GDM1 (cell line): ENCODE data around the gene TFEB.

Experiments
- DNase-seq: peaks from one replicate; lab custom pipeline; 2025; lab: John Stamatoyannopoulos, UW

TFEB gene

GRCh38 chr6:41651962-41652657 is 83.3 kb downstream of the TFEB start:
- no peak for DNase-seq

GRCh38 chr6:41651246-41651961 is 84.0 kb downstream of the TFEB start:
- DNase-seq = no peak

DNA sequence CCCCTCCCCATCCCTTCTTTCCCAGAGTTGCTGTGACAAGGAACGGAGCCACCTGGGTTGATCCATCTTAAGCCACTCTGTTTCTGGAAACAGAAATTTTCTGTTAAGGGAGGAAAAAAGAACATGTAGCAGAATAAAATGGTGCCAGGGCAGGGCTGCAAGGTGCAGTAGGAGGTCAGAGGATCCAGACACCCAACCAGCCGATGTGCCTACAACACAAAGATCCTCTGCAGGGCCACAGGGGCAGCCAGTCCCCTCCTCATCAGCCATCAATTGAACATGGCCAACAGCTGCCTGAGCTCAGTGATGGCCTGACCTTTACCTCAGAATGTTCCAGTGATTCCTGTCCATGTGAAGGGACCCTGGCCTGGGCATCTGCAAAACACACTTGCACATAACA is 85.3 kb downstream of the TFEB start:
- DNase-seq = no peak

DNA sequence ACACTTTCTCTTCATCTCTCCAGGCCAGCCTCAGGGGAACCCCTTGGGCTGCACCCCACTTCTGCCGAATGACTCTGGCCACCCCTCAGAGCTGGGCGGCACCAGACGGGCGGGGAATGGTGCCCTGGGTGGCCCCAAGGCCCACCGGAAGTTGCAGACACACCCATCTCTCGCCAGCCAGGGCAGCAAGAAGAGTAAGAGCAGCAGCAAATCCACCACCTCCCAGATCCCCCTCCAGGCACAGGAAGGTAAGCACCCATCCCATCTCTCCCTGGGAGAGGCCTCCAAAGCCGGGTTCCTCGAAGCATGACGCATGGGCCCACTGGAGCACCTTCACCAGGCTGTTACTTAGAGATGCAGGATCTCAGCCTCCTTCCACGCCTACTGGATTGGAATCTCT is 85.8 kb downstream of the TFEB start:
- DNase-seq = no peak

- no peak for DNase-seq
Measured at GRCh38 chr6:41648921-41649320, 86.5 kb downstream of the TFEB start.

- no peak for DNase-seq
Measured at GRCh38 chr6:41648070-41648585, 87.3 kb downstream of the TFEB start.

DNA sequence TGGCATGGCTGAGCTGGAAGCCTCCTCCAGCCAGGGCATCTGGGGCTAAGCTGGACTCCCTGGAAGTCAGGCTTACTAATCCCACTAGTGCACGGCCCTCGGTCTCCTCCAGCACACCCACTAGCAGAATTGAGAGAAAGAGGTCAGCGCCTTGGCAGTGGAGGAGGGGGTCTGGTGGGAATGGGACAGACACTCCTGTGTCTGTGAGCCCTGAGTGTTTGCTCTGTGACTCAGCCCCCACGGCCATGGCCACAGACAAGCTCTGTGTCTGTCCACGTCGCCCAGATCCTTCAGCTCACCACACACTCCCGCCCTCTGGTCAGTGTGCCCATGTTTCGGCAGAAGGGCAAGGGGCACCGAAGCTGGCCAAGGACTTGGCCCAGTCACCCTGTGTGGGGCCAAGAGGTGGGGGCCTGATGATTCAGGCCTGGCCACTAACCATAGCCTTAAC is 88.3 kb downstream of the TFEB start:
- no peak for DNase-seq

DNA sequence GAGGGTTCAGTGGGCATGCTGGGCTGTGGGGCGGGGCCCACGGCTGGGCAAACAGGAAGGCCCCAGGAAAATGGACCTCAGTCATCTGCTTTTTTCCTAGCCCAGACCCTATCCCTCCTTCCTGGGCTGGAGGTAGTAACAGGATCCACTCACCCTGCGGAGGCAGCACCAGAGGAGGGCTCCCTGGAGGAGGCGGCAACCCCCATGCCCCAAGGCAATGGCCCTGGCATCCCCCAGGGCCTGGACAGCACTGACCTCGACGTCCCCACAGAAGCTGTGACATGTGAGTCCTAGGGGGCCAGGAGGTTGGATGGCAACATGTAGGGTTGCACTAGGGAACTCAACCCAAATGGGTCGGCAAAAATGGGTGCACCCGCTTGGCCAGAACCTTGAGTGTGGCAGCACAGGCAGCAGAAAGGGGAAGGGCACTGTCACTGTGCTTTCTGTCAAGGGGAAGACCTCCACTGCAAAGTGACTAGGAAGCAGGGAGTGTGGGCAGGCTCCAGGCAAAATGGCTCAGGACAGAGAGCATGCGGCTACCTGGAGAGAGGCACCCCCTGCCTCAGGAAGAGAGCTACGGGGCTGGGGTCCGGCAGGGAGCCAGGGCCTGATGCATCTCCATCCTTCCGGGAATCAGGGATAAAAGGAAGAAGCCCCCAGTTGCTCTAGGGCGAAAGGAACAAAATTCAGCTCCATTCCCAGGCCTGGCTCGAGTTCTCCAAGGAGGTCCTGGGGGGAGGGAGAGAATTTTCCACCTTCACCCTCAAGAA is 89.2 kb downstream of the TFEB start:
- no peak for DNase-seq

GRCh38 chr6:41645007-41645618 is 90.3 kb downstream of the TFEB start:
- DNase-seq = no peak

GRCh38 chr6:41644297-41644879 is 91.0 kb downstream of the TFEB start:
- DNase-seq = no peak

DNA sequence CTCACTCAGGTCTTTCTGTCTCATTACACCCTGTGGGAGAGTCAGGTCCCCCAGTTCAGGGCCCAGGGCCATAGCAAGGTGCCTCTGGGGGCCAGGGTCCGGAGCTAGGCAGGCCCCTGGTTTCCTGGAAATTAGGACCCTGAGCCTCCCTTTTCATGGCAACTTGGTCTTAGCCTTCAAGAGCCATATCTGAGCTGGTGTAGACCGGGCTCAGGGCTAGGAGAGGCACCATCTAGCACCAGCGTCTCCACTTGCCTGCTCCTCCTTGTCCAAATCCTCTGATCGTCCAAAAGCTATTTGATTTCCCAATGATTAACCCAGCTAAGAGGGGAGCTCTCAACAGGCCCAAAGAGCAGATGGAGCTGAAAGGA is 91.5 kb downstream of the TFEB start:
- no peak for DNase-seq

- no peak for DNase-seq
Measured at GRCh38 chr6:41642960-41643898, 92.2 kb downstream of the TFEB start.

DNA sequence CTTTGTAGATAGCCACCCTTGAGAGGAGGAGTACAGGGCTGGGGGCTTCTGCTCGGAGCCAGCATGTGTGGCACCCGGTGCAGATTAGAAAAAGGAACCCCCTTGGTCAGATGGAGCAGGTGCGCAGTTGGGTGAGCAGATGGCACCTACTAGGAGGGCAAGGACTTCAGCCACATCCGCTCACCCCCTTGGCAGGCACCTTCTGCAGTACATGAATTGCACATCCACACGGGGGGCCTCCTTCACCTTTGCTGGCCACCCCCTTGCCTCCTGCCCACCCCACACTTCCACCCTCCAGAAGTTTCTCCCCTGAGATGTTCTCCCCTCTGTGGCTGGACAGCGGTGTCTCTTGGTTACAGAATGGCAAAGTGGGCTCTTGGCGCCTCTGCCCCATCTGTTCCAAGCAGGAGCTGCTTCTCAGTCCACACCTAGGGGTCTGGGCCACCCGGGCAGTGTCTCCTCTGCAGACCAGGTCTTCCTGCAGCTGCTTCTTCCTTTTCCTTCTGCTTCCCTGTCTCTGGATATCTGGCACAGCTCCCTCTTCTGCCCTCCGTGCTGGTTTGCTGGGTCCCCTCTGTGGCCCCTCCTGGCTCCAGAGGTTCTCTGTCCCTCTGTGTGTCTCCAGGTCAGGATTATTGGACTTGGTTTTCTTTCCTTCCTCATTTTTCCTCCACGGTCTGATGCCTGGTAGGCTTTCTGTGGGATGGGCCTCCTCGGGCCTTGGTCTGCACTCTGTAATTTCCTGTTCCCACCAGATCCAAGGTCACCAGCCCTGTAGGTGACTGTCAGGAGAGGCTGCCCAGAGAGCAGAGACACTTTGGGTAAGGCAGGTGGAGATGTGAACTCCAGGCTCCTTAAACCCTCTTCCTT is 93.1 kb downstream of the TFEB start:
- DNase-seq = no peak

DNA sequence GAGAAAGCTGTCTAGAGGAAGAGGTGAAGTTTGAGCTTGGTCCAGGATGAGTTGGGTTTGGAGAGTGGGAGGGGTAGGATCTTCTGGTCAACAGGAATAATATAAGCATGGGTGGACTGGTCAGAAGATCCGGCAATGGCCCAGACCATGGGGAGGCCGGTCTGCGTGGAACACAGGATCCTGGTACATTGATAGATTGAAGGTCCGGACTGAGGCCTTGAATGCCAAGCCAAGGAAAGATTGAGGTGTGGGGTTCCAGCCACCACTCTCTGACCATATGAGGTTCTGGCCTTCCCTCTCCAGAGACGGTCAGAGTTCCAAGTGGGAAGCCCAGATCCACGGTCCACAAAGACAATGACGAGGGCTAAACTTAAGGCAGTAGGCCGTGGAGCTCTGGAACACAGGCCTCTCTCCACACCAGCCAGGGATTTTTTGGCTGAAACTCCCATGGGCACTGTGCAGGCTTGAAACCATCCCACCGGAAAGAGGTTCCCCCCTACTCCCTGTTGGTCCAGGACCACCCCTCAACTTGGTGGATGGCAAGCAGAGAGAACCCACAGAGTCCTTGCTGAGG is 94.0 kb downstream of the TFEB start:
- DNase-seq = no peak

DNA sequence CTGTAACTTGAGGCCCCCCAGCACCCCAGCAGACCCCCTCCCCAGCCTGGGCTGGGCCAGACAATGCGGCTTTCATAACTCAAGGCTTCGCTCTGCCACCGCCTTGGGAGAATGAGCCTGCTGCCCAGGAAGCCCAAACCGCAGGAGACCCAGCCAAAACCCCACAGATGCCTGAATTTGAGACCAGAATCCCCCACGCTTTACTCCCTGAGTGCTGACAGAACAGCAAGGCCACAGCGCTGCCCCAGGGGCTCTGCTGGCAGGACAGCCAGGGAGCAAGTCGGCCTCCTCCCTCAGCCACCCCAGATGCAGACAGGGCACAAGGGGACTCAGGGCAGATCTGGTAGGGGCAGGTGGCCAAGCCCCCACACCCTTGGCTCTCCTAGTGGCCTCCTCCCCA is 95.0 kb downstream of the TFEB start:
- DNase-seq = no peak

DNA sequence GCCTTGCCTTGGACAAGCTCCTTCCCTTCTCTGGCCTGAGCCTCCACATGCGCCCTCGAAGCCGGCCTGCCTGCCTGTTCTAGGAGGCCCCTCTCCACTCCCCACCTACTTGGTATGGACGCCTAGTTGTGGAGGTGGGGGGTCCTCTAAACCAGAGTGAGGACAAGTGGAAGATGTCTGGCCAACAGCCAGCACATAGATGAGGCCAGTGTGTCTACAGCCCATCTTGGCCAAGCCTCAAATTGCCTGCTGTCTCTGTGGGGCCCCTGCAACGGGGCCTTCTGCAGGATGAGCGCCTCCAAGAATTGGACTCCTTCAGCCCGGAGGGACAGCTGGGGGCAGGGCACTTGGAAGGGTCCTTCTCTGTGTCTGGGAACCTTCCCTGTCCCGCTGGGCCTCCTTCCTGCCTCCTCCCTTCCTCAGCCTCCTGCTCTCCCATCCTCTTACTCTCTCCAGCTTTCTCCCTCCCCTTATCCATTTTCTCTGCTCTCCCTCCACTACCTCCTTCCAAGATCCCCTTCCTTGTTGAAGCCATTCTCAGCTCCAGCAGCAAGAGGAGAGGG is 95.5 kb downstream of the TFEB start:
- DNase-seq = no peak

GRCh38 chr6:41638935-41639808 is 96.2 kb downstream of the TFEB start:
- DNase-seq = no peak
